GM18873 (cell line): ENCODE measurements around the gene ADD2.

ENCODE experiments used
- ATAC-seq: cut with Tn5 transposase; IDR thresholded peaks from one replicate; pipeline ENCODE4 v1.9.1; 2021; ENCODE audit warnings: mild to moderate bottlenecking, moderate library complexity, moderate number of reproducible peaks; ENCODE audit not compliant: unreplicated experiment, low FRiP score

Gene ADD2

GRCh38 chr2:70726947-70727725 lies 40.9 kb downstream of the ADD2 start:
- no peak for ATAC-seq

GRCh38 chr2:70725505-70725904 lies 42.5 kb downstream of the ADD2 start:
- ATAC-seq, result no peak

GRCh38 chr2:70724366-70724765 lies 43.6 kb downstream of the ADD2 start:
- no peak for ATAC-seq

- no peak for ATAC-seq
These were observed 44.6 kb downstream of the ADD2 start for GRCh38 chr2:70723286-70723885.

GRCh38 chr2:70720124-70720523 lies 47.9 kb downstream of the ADD2 start:
- no peak for ATAC-seq

GRCh38 chr2:70719231-70719630 lies 48.8 kb downstream of the ADD2 start:
- no peak for ATAC-seq

- ATAC-seq, result no peak
These were observed 49.3 kb downstream of the ADD2 start for GRCh38 chr2:70718736-70719135.

GRCh38 chr2:70718241-70718640 lies 49.8 kb downstream of the ADD2 start:
- no peak for ATAC-seq

- no peak for ATAC-seq
These were observed 50.5 kb downstream of the ADD2 start for GRCh38 chr2:70717431-70718038.

GRCh38 chr2:70716951-70717350 lies 51.0 kb downstream of the ADD2 start:
- no peak for ATAC-seq

GRCh38 chr2:70716131-70716743 lies 51.8 kb downstream of the ADD2 start:
- no peak for ATAC-seq

GRCh38 chr2:70715071-70715985 lies 52.7 kb downstream of the ADD2 start:
- no peak for ATAC-seq

GRCh38 chr2:70714141-70714905 lies 53.7 kb downstream of the ADD2 start:
- ATAC-seq, result no peak

- no peak for ATAC-seq
These were observed 55.1 kb downstream of the ADD2 start for GRCh38 chr2:70712916-70713315.

GRCh38 chr2:70711191-70711590 lies 56.8 kb downstream of the ADD2 start:
- no peak for ATAC-seq

GRCh38 chr2:70710038-70710690 lies 57.8 kb downstream of the ADD2 start:
- ATAC-seq, result no peak

- ATAC-seq, result no peak
These were observed 58.5 kb downstream of the ADD2 start for GRCh38 chr2:70709275-70710037.
